A673 (cell line): Measurements from ENCODE around the gene MLC1.

Experiments
- CTCF ChIP-seq: fragments of 300-800, 200-600 bp; sonication (generic); conservative IDR thresholded peaks from 2 replicates; pipeline ENCODE4 v1.5.1; 2017; ENCODE audit warnings: low read depth, mild to moderate bottlenecking, antibody characterized with exemption, low read length, moderate library complexity, mixed read lengths
- EZH2 ChIP-seq: fragments of 200-600 bp; sonication (generic); IDR thresholded peaks from 2 replicates; pipeline ENCODE4 v1.6.1; 2017; ENCODE audit warnings: borderline replicate concordance, low read depth, mild to moderate bottlenecking, mixed read lengths, antibody characterized with exemption, low read length; ENCODE audit not compliant: poor library complexity, severe bottlenecking

GRCh38 chr22:50114221-50115021, 29.2 kb upstream of the MLC1 start:
- TF ChIP-seq CTCF (no peak), EZH2 (no peak)
